Stimulated activated CD8-positive, alpha-beta memory T cell treated with anti-CD3 and anti-CD28 coated beads, Interleukin-12 subunit alpha, Interleukin-12 subunit beta, amount 100 ng/mL, for 24 hours (primary cell): ENCODE measurements around the gene TAPBPL.
"Not testable (repeated sequence)": the region's sequence is repeated elsewhere in the genome, so short reads cannot be mapped to it uniquely, and the experiment has no call there.

Experiments
- DNase-seq: peaks from one replicate; pipeline ENCODE4 v3.0.0-alpha.2; 2020; ENCODE audit errors: extremely low read depth

TAPBPL gene

GRCh38 chr12:6490673-6491072, 38.8 kb downstream of the TAPBPL start:
- DNase-seq: not testable (repeated sequence)

- DNase-seq: peak; percentile 98
Measured at GRCh38 chr12:6492838-6493496, 41.1 kb downstream of the TAPBPL start, which contains the start of gene MRPL51. Gene MRPL51 (minus strand): TSS chr12:6493262. CDS start chr12:6493136, 126 bp downstream.

- peak; percentile 86 for DNase-seq
Measured at GRCh38 chr12:6493497-6494257, 41.8 kb downstream of the TAPBPL start, which contains the start of gene NCAPD2. Gene NCAPD2 (plus strand): TSS chr12:6494102. CDS start chr12:6495099, 997 bp downstream.

- no peak for DNase-seq
Measured at GRCh38 chr12:6494258-6494743, 42.5 kb downstream of the TAPBPL start.

GRCh38 chr12:6494968-6495367, 43.1 kb downstream of the TAPBPL start:
- no peak for DNase-seq

- DNase-seq: not testable (repeated sequence)
Measured at GRCh38 chr12:6497291-6497690, 45.4 kb downstream of the TAPBPL start.

- no peak for DNase-seq
Measured at GRCh38 chr12:6500466-6500865, 48.6 kb downstream of the TAPBPL start.

- no peak for DNase-seq
Measured at GRCh38 chr12:6507102-6507998, 55.5 kb downstream of the TAPBPL start.

GRCh38 chr12:6508087-6508486, 56.2 kb downstream of the TAPBPL start:
- no peak for DNase-seq
